ENCODE measurements around the gene PXDN. TPM values are rescaled to one million over a fixed set of nuclear protein-coding genes. Genes with fewer than 3 reads are reported as not detected.

PXDN gene
- total RNA-seq, 1 donor from 2014 or later = 459 TPM

DNA sequence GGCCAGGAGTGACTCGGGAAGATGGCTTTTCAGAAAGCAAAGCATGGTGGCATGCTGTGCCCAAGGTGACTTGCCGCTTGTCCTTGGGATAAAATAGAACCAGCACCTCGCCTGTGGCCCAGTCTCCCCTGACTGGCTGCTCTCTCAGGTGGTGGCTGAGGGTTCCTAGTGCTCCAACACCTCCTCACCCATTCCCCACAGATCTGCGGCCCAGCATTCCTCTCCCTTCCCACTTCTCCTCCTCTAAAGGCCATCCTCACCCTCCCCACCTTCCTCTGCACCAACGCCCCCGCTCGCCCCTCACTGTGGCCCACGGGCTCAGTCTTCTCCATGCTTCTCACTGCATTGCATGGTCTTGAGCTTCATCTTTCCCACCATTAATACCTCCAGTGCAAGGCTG, 132.4 kb downstream of the PXDN start:
- H3K4me3 Mint-ChIP-seq (ENCODE audit: unreplicated experiment) = no peak overlapping the region

GRCh38 chr2:1610096-1610485, 134.2 kb downstream of the PXDN start:
- TF ChIP-seq, protein P1, sequence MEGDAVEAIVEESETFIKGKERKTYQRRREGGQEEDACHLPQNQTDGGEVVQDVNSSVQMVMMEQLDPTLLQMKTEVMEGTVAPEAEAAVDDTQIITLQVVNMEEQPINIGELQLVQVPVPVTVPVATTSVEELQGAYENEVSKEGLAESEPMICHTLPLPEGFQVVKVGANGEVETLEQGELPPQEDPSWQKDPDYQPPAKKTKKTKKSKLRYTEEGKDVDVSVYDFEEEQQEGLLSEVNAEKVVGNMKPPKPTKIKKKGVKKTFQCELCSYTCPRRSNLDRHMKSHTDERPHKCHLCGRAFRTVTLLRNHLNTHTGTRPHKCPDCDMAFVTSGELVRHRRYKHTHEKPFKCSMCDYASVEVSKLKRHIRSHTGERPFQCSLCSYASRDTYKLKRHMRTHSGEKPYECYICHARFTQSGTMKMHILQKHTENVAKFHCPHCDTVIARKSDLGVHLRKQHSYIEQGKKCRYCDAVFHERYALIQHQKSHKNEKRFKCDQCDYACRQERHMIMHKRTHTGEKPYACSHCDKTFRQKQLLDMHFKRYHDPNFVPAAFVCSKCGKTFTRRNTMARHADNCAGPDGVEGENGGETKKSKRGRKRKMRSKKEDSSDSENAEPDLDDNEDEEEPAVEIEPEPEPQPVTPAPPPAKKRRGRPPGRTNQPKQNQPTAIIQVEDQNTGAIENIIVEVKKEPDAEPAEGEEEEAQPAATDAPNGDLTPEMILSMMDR (IDR thresholded peaks at IDR 0.05) = no peak
- Mint-ChIP-seq H3K4me3 (ENCODE audit: unreplicated experiment) (no peak overlapping the region), H3K4me1 (ENCODE audit: unreplicated experiment) (peaks cover 22% of the 10 kb centered on the region), H3K27ac (ENCODE audit: unreplicated experiment) (no peak overlapping the region), H3K27me3 (ENCODE audit: unreplicated experiment) (peaks cover 13% of the 10 kb centered on the region), H3K9me3 (ENCODE audit: unreplicated experiment) (no peaks in the 10 kb centered on the region), H3K36me3 (ENCODE audit: unreplicated experiment) (no peaks in the 10 kb centered on the region)
- no peak for DNase-seq (ENCODE audit: extremely low spot score, unreplicated experiment)

More for the DNA sequence above, 132.4 kb downstream of the PXDN start:
- TF ChIP-seq, protein P1 (IDR thresholded peaks at IDR 0.05) = no peak
- Mint-ChIP-seq H3K4me1 (ENCODE audit: unreplicated experiment) (peaks cover 18% of the 10 kb centered on the region), H3K27me3 (ENCODE audit: unreplicated experiment) (peaks cover 7% of the 10 kb centered on the region), H3K9me3 (ENCODE audit: unreplicated experiment) (no peaks in the 10 kb centered on the region), H3K36me3 (ENCODE audit: unreplicated experiment) (no peaks in the 10 kb centered on the region), H3K27ac (ENCODE audit: unreplicated experiment) (no peak overlapping the region)
- no peak for DNase-seq (ENCODE audit: extremely low spot score, unreplicated experiment)

DNA sequence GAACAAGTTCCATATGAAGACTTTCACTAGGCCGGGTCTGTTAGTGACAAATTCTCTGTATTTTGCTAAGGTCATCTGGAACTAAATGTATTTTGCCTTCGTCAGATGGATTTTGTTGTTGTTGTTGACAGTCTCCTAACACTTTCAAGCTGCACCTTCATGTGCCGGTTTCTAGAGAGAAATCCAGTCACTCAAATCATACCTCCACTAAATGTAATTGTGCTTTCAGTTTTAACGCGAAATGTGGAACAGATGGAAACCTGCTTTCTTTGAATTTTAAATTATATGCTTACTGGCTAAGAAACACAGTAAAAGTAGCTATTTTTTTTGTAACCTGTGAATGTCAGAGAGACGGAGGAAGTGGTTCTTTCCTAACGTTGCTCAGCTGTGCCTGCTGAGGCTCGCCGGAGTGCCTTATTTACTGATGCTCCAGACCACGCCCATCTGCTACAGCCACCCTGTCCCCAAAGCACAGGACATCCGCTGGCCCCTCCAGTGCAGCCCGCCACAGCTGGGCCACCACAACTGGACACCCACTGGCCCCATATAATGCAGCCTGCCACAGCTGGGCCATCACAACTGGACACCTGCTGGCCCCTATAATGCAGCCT, 134.7 kb downstream of the PXDN start:
- no peak for DNase-seq (ENCODE audit: extremely low spot score, unreplicated experiment)
- Mint-ChIP-seq H3K9me3 (ENCODE audit: unreplicated experiment) (no peaks in the 10 kb centered on the region), H3K36me3 (ENCODE audit: unreplicated experiment) (no peaks in the 10 kb centered on the region), H3K4me1 (ENCODE audit: unreplicated experiment) (peaks cover 20% of the 10 kb centered on the region), H3K27me3 (ENCODE audit: unreplicated experiment) (peaks cover 13% of the 10 kb centered on the region), H3K27ac (ENCODE audit: unreplicated experiment) (no peak overlapping the region), H3K4me3 (ENCODE audit: unreplicated experiment) (no peak overlapping the region)
- TF ChIP-seq, protein P1 (IDR thresholded peaks at IDR 0.05) = no peak

- Mint-ChIP-seq H3K4me1 (ENCODE audit: unreplicated experiment) (peaks cover 16% of the 10 kb centered on the region), H3K27ac (ENCODE audit: unreplicated experiment) (no peak overlapping the region), H3K4me3 (ENCODE audit: unreplicated experiment) (no peak overlapping the region), H3K36me3 (ENCODE audit: unreplicated experiment) (no peaks in the 10 kb centered on the region), H3K9me3 (ENCODE audit: unreplicated experiment) (no peaks in the 10 kb centered on the region), H3K27me3 (ENCODE audit: unreplicated experiment) (peaks cover 13% of the 10 kb centered on the region)
- TF ChIP-seq, protein P1 (IDR thresholded peaks at IDR 0.05) = no peak
- no peak for DNase-seq (ENCODE audit: extremely low spot score, unreplicated experiment)
Measured at GRCh38 chr2:1609040-1609439, 135.3 kb downstream of the PXDN start.

DNA sequence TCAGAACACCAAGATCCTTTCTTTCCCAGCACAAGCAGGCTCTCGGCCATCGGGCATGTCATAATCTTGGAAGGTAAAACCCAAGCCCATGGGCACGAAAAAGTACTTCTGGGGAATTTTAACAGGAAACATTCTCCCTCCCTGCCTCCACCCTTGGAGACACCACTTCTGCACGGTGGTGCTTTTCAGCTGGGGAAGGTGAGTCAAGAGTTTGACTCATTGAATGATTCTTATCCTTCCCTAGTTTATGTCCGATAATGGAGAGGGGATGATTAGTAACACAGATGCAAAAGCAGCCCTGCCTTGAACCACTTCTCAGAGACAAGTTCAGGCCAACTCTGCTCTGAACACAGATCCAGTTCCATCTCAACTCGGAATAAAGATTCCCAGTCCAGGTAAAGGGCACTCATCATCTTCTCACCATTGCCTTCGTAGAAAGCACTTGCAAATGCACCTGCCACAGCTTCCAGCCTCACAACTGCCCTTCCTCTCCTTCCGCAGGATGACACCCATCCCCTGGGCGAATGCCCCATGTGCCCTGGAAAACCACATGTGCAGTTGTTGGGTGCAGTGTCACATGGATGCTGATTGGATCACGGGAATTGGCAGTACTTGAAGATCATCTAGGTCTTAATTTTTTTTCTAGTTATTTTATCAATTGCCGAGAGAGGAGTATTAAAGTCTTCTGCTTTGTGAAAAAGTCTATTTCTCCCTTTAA, 136.2 kb downstream of the PXDN start:
- H3K4me1 Mint-ChIP-seq (ENCODE audit: unreplicated experiment) = peaks cover 7% of the 10 kb centered on the region
- H3K27ac Mint-ChIP-seq (ENCODE audit: unreplicated experiment) = no peak overlapping the region
- DNase-seq (ENCODE audit: extremely low spot score, unreplicated experiment) = no peak
- peaks cover 13% of the 10 kb centered on the region for H3K27me3 Mint-ChIP-seq (ENCODE audit: unreplicated experiment)
- TF ChIP-seq, protein P1 (IDR thresholded peaks at IDR 0.05) = no peak
- H3K9me3 Mint-ChIP-seq (ENCODE audit: unreplicated experiment) = no peaks in the 10 kb centered on the region
- no peaks in the 10 kb centered on the region for H3K36me3 Mint-ChIP-seq (ENCODE audit: unreplicated experiment)
- H3K4me3 Mint-ChIP-seq (ENCODE audit: unreplicated experiment) = no peak overlapping the region

Data from osteocyte (in vitro differentiated cells).